Coronary artery (tissue), 2 donors: Measurements from ENCODE around the gene SLC7A5.

Source experiments
- DNase-seq: peaks from one replicate; pipeline ENCODE4 v3.0.0-alpha.2; 2017; ENCODE audit warnings: low spot score
- H3K27ac ChIP-seq, 2 donors: fragments of 200-600 bp; sonication (generic); one replicate each; pipeline ENCODE4 v1.5.1; 2016 to 2019
- H3K4me3 ChIP-seq: fragments of 200-600 bp; sonication (generic); 2 replicates; pipeline ENCODE4 v1.5.1; 2016; ENCODE audit warnings: mild to moderate bottlenecking, moderate library complexity
- TF ChIP-seq, protein P1 (sequence below): fragments of 200-600 bp; sonication (generic); IDR thresholded peaks from one replicate; pipeline ENCODE4 v1.5.1; 2019; ENCODE audit warnings: antibody characterized with exemption

Gene SLC7A5

DNA sequence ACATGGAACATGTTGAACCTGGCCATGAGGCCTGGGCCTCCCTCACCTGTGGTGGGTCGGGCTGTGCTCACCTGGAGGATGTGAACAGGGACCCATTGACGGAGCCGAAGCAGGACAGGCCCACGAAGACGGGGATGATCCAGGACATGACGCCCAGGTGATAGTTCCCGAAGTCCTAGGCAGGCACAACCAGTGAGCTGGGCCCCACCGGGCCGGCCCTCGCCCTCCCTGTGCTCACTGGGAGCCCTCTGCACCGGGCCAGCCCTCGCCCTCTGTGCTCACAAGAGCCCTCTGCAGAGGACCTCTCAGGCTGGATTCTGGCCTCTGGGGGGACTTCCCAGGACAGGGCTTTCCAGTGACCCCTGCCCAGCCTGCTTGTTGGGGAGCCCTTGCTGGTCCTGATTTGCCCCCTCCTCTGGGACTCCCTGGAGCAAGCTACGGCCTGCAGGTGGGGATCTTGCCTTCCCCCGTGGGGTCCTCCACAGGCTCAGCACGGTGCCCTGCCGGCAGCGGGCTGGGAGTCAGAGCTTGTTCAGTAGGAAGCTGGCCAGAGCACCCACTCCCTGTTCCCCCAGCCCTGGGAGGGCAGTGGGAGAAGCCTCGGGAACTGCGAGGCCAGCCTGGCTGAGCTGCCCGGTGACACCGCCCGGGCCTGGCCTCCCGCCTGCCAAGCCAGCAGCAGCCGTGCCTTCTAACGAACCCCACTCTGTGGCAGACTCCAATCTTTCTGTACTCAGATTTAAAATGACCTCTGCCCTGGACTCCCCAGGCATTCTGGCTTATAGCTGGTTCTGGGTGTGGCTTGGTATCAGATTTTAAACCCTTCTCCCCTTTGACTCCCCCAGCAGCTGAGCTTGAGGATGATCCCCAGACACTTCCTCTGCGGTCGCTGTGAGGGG lies 30.4 kb downstream of the SLC7A5 start:
- DNase-seq, result no peak
- H3K27ac ChIP-seq, result no peak overlapping the region
- H3K4me3 ChIP-seq, result no peak overlapping the region
- TF ChIP-seq, protein P1, sequence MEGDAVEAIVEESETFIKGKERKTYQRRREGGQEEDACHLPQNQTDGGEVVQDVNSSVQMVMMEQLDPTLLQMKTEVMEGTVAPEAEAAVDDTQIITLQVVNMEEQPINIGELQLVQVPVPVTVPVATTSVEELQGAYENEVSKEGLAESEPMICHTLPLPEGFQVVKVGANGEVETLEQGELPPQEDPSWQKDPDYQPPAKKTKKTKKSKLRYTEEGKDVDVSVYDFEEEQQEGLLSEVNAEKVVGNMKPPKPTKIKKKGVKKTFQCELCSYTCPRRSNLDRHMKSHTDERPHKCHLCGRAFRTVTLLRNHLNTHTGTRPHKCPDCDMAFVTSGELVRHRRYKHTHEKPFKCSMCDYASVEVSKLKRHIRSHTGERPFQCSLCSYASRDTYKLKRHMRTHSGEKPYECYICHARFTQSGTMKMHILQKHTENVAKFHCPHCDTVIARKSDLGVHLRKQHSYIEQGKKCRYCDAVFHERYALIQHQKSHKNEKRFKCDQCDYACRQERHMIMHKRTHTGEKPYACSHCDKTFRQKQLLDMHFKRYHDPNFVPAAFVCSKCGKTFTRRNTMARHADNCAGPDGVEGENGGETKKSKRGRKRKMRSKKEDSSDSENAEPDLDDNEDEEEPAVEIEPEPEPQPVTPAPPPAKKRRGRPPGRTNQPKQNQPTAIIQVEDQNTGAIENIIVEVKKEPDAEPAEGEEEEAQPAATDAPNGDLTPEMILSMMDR, result no peak

DNA sequence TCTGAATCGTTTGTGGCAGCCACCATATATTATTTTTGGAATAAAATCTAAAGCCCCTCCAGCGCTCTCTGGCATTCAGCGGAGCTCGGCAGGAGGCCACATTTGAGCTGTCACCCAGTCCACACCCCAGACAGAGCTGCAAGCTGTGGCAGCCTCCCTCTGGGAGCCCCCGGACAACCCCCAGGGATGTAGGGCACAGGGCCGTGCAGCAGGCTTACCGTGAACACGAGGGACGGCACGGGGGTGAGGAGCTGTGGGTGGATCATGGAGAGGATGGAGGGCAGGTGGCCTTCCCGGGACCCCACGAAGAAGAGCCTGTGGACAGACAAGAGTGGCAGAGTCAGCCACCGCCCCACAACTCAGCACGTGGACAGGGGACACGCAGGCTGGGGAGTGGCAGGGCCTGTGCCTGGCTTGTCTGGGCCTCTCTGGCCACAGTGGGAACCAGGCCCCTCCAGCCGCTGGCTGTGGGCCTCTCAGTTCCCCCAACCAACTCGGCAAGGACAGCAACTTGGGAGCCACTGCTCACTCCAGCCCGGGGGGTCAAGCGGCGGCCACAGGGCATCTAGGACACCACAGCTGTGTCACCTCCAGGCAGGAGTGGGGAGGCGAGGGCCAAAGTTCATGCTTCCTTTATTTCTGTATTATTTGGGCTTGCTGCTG lies 31.5 kb downstream of the SLC7A5 start:
- Histone ChIP-seq H3K27ac (peak overlapping the region in 1 of 2 donors; percentile 37), H3K4me3 (no peak overlapping the region)
- DNase-seq, result no peak
- TF ChIP-seq, protein P1, result no peak

DNA sequence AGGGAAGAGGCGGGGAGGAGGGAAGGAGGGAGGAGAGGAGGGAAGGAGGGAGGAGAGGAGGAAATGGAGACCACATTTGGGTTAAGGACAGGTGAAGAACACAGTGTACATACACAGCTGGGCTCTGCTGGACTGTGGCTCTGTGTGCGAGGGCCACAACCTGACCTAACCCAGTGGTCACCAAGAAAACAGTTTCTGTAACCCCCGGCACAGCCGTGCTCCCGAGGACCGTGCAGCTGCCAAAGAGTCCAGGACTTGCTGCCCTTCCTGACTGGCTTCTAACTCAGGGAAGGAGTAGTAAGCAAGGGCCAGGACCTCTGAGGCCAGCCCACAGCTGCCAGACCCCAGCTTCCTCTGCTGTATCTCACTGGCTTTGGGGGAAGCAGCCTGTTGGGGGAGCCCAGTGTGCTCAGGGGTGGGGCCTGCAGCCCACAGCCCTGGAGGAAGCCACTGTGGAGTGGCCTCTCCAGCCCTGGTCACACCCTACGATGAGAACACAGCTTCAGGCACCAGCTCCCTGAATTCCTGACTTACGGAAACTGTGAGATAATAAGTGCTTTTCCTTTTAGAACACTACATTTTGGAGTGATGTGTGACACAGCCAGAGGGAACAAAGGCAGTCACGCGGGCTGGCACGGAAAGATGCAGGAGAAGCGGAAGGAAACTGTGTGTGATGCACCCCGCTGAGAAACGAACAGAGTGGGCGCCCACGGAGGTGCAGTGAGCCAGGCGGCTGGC lies 32.3 kb downstream of the SLC7A5 start:
- H3K4me3 ChIP-seq, result no peak overlapping the region
- TF ChIP-seq, protein P1, result no peak
- no peak for DNase-seq
- peak overlapping the region in 1 of 2 donors; percentile 37 for H3K27ac ChIP-seq

DNA sequence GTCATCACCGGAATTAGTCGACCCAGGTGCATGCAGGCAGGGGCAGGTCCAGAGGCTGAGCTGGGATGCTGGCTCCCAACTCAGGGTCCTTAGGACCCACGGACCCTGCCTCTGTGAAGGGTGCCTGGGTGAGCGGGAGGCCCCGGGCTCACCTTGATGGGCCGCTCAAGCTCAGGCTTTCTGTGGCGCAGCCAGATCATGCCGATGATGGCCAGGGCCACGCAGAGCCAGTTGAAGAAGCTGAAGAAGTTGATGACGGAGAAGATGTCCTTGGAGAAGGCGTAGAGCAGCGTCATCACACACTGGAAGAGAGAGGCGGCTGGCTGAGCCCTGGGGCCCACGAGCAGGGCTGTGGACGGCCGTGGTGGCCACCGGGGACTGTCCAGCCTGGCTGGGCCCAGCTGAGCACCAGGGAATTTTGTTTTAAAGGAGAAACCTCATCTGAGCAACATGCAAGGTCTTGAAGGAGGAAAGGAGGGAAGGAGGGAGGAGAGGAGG lies 32.9 kb downstream of the SLC7A5 start:
- TF ChIP-seq, protein P1, result no peak
- Histone ChIP-seq H3K27ac (no peak overlapping the region), H3K4me3 (no peak overlapping the region)
- no peak for DNase-seq

DNA sequence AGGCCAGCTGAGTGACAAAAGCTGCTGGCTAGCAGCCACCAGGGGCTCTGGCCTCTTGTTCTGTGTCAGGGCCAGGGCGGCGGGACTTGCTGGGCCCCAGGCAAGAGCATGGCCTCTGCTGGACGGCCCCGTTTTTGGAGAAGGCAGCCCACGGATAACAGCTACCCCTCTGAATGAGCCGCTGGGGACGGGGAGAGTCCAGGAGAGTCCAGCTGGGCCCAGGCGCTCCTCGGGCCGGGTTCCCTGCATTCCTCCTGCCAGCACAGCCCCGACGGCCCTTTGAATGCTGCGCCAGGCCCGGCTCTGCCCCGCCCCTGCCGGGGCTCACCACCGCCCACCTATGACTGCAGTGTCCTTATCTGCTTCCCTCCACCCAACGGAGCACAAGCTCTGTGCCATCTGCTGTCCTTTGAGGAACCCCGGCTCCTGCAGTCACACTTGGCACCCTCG lies 33.4 kb downstream of the SLC7A5 start:
- no peak overlapping the region for H3K4me3 ChIP-seq
- DNase-seq, result no peak
- no peak overlapping the region for H3K27ac ChIP-seq
- TF ChIP-seq, protein P1, result no peak

DNA sequence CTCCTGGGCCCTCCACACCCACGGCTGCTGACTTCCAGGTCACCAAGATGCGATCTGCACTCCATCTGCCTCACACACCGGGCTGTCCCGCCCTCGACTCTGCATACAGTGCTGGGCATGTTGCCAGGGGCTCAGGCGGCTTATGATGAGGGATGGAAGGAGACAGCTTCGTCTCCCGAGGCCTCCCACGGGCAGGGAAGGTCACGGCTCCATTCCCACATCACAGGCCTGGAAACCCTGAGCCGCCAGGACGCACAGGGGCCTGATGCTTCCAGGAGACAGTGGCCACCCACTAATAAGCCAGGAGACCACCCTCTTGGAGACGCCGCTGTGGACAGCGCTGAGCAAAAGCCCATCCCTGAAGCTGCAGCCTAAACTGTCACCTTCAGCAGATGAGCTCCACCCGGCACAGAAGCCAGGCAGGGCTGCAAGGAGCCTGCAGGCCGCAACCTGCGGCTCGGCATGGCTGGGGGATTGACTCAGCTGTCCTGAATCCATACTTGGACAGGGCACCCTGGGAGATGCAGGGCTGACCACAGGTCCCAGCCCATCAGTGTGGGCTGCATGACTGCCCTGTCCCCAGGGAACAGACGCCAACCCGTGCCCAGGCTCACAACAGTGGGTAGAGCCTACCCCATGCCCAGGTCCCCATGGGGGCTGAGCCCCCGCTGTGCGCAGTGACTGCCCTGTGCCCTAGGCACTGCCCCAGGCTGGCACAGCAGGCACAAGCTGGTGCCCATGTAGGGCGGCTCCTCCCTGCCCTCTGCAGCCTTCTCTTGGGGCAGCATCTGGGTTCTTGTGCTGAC lies 34.4 kb downstream of the SLC7A5 start:
- H3K27ac ChIP-seq, result no peak overlapping the region
- TF ChIP-seq, protein P1, result no peak
- no peak overlapping the region for H3K4me3 ChIP-seq
- no peak for DNase-seq
